ENCODE measurements around the gene ZNF777.
"Not testable (repeated sequence)": the region's sequence is repeated elsewhere in the genome, so short reads cannot be mapped to it uniquely, and the experiment has no call there.

GRCh38 chr7:149386514-149386913, 74.3 kb downstream of the ZNF777 start:
- not testable (repeated sequence) for TF ChIP-seq EZH2 (optimal IDR thresholded peaks at IDR 0.05; ENCODE audit: low read depth, low read length); CTCF (IDR thresholded peaks at IDR 0.05; ENCODE audit: low read length); EZH2phosphoT487 (IDR thresholded peaks at IDR 0.05; ENCODE audit: low read length)
